ENCODE data around the gene SDHA.
A peak's percentile ranks its signal among the peaks of the same experiment; 100 is the strongest.

The SDHA gene

DNA sequence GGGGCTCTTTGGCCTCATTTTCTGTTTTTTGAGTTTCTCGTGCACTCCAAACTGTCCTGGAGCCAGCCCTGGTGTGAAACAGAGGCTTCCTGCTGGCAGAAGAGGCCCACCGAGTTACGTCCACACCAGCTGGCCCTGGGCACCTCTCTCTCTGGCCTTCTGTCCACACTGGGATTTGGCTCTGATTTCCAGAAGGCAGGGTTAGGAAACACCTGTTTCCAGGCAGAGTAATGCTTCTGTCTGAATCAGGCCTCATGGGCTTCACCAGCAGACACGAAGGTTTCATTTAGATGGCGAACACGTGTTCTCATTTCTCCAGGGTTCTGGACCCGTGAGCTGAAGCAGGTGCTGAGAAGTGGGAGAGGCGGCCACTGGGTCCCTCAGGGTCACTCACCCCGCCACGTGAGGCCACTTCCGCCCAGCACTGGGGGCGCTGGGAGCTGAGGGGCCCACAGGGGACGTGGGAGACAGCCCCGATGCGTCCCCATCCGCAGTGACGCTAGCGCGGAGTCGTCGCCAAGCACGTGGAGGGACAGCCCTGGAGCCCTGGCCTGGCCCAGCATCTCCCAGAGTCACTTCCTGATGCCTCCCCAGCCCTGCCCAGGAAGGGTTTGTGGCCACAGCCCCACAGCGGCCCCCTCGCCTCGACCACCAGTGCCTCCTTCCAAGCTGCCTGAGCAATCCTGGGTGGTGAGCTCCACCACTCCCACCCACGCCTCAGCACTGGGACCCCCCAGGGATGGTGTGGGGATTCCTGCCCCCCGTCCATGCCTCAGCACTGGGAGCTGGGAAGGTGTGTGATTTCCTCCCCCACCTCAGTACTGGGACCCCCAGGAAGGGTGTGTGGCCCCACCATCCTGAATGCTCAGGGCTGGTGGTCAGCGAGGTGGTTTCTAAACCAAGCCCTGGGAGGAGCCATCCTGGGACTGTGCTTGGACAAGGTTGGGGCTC lies 31.8 kb upstream of the SDHA start:
- no peak for DNase-seq (ENCODE audit: low spot score)

DNA sequence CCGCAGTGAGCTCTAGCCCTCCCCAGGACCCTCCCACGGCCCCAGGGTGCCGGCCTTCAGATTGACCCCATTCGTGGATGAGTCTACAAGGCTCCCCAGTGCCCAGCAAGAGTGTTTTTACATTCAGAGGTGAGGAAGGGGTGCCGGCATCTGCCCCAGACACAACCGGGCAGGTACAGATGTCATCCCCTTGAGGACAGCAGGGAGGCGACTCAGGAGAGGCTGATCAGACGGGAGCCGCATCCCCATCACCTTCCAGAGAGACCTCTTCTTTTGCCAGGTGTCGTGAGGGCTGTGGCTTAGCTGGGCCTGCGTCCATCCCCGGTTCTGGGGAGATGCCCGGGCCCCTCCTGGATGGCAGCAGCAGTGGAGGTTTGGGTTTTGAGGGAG lies 31.1 kb upstream of the SDHA start:
- no peak for DNase-seq (ENCODE audit: low spot score)

DNA sequence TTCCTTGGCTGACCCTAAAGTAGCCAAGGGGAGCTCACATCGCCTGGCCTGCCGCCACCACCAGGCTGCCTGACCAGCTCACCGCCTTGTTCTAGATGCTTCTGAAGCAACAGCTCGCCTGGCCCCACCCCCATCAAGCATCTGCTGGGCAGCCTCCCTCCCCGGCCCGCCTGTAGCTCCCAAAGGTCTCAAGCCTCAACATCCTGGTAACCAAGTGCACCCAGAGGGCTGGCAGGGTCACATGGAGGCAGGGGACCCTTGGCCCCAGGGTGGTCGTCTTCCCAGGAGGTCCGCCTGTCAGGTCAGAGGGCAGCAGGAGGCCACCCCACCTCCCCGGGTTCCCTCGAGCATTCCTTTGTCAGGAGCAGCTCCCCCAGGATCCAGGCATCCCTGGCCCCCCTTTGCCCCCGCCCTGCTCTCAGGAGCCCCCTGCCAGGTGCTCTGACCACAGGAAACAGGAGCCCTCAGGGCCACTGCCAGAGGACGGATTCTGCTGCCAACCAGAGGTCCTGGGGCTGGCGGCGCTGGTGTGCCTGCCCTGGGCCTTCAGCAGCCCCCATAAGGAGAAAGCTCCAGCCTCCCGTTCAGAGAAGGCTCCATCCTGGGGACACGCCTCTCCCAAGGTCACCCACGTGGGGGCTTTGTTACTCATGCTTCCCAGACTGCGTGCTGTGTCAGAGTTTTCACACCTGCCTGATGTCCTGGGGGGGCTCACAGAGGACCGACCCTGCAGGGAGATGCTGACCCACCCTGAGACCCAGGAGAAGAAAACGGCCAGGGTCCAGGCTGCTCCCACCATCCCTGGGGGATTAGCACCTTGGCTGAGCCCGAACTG lies 30.3 kb upstream of the SDHA start:
- no peak for DNase-seq (ENCODE audit: low spot score)

DNA sequence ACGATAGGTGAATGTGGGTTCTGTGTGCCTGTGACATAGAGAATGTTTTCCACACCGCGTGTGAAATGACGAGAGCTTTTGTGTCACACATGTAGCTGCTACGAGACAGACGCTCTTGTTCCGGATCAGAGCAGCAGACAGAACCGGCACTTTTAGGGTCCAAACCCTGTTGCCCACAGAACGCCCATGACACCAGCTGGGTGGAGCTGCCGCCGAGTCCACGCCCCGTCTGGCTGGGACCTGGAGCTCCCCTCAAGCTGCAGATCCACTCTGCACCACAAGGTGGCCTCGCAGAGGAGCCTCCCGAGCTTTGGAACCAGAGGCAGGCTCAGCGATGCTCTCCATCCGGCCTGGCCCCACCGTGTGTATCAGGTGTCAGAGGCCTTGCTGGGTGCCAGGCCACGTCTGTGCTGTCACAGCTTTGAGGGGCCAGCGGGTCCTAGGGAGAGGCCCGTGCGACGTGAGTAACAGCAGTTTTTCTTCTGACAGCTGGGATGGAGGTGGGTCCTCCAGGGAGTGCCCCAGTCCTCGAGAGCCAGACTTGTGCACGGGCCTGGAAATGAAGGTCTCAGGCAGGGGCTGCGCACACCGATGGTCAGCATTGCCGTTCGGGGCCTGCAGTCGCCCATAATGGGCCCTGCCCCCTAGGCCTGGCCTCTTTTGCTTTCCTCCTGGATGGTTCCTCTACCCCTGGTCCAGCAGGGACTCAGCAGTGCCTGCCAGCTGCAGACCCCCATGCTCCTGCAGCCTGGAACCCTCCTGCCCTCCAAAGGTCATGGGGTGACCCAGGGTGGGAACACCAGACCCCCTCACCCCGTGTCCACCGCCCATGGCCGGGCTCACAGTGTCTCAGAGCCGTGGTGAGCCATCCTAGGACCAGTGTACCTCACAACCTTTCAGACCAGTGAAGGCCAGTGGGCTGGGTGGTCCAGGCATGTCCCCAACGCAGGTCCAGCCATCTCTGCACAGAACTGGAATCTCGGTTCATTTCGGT lies 29.3 kb upstream of the SDHA start:
- DNase-seq (ENCODE audit: low spot score) = peak; percentile 65

DNA sequence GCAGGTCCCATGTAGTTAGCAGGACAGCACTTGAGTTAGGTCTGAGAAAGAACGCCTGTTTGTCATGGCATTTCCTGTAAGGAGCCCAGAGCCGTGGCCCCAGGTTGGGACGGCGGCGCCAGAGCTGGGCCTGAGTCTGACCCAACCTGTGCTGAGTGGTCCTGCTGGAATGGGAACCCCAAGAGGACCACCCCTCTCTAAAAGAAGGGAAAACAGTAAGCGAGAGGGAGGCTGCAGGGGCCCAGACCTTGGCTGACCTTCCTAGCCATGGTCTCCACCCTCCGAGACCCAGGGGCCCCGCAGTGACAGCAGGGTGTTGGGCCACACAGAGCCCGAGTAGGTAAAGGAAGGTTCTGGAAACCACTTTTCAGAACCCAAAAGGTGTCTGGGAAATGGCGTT lies 28.6 kb upstream of the SDHA start:
- no peak for DNase-seq (ENCODE audit: low spot score)

DNA sequence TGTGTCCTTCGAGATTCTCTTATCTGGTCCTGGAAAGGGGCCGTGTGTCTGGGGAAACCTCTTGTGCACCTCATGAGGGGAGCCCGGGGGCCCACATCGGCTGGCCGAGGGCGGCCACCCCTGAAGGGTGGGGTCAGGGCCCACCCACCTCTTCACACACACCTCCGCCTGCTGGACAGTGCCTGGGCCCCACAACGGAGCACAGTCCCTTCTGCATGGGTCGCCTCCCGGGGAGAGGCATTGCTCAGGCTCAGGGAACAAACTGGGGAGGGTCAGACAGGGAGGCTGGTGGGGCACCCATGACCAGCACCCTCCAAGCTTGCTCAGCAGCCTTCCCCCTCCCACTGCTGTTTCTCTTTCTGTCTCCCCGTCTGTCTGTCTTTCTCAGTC lies 28.1 kb upstream of the SDHA start:
- DNase-seq (ENCODE audit: low spot score) = no peak

DNA sequence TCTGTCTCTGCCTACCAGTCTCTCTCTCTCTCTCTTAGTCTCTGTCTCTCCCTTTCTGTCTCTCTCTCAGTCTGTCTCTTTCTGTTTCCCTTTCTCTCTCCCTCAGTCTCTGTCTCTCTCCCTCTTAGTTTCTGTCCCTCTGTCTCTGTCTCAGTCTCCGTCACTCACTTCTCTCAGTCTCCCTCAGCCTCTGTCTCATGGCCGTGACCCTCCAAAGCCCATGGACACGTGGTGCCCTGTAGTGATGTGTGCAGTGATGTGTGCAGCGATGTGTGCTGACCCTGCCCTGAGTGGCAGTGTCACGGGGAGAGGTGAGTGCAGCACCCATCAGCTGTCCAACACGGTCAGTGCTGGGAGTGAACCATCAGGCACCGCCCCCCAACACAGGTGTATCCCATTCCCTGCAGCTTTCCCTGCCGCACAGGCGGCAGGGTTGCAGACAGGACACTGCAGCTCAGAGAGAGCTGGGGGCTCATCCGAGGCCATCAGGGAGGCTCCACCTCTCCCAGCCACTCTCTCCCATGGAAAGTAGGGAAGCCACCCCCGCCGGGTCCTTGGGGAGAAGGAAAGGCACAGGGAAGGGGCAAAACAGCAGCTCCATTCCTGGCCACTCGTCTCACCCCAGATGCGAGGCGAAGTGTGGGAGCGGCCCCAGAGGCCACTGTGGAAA lies 27.6 kb upstream of the SDHA start:
- DNase-seq (ENCODE audit: low spot score) = no peak

DNA sequence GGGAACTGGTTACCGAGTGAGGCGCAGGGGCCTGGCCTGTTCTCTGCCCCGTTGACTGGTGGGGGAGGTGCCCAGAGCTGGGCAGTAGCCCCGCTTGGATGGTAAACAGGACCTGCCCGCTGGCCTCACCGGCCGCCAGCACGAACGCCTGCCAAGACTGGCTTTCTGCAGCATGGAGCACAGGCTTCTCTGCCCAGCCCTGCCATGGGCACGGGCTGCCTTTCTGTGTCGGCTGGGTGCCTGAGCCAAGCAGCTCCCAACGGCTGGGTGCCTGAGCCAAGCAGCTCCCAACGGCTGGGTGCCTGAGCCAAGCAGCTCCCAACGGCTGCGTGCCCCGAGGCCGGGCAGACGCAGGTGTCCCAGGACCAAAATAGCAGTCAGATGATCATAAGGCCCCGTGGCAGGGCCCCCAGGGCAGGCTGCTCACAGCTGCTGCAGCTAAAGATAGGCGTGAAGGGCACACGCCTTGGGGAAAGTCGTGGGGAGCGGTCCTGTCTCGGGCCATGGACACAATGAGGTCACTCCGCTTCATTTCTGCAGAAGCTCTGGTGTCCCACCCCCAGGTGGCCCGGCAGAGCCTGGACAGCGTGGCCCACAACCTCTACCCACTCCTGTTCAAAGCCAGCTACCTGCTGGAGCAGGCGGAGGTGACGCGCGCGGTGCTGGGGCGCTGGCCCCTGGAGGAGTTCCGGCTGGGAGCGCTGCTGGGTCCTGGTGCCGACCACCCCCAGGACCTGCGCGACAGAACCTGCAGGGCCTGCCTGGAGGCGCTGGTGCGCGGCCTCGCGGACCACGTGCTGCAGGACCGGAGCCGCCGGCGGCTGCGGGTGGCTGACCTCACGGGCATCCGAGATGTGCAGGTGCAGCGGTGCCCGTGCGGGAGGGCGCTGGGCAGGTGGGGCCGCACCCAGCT lies 26.8 kb upstream of the SDHA start, which contains the start of gene LRRC14B:
TSS of gene LRRC14B (plus strand) at position 460 of the 913 bp plus-strand sequence. CDS start at position 504, 44 bp downstream.
- DNase-seq (ENCODE audit: low spot score) = peak; percentile 43

DNA sequence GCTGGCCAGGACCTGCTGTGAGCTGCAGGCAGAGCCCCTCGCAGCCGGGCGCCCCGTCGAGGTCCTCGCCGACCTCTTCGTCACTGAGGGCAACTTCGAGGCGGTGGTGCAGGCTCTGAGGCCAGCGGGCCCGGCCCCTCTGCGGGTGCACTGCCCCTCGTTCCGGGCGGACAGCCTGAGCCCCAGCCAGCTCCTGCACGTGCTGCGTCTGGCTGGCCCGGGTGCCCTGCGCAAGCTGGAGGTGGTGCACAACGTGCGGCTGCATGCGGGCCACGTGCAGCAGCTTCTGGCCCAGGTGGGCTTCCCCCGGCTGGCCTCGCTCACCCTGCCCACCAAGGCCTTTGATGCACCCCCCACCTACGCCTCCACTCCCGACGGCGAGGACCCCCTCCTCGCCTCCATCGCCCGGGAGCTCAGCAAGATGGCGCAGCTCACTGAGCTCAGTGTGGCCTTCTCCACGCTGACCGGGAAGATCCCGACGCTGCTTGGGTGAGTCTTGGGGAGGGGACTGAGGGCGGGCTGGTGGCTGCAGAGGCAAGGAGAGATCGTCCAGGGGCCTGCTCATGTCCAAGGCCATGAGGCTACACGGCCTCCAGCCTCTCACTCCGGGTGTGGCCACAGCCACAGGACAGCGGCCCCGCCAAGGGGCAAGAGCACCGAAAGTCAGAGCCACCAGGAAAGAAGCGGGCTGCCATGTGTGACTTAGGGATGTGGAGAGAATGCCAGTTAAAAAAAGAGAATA lies 26.0 kb upstream of the SDHA start:
- no peak for DNase-seq (ENCODE audit: low spot score)

DNA sequence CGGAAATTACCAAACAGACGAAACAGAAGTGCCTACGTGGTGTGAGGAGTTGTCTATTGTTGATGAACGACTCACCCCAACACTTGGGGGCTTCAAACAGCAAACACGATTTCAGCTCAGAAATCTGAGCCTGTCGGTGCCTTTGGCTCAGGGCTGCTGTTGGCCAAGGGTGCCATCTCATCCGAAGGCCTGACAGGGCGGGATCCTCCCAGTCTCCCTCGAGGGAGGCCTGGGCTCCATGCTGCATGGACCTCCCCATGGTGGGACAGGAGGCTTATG lies 25.5 kb upstream of the SDHA start:
- no peak for DNase-seq (ENCODE audit: low spot score)

DNA sequence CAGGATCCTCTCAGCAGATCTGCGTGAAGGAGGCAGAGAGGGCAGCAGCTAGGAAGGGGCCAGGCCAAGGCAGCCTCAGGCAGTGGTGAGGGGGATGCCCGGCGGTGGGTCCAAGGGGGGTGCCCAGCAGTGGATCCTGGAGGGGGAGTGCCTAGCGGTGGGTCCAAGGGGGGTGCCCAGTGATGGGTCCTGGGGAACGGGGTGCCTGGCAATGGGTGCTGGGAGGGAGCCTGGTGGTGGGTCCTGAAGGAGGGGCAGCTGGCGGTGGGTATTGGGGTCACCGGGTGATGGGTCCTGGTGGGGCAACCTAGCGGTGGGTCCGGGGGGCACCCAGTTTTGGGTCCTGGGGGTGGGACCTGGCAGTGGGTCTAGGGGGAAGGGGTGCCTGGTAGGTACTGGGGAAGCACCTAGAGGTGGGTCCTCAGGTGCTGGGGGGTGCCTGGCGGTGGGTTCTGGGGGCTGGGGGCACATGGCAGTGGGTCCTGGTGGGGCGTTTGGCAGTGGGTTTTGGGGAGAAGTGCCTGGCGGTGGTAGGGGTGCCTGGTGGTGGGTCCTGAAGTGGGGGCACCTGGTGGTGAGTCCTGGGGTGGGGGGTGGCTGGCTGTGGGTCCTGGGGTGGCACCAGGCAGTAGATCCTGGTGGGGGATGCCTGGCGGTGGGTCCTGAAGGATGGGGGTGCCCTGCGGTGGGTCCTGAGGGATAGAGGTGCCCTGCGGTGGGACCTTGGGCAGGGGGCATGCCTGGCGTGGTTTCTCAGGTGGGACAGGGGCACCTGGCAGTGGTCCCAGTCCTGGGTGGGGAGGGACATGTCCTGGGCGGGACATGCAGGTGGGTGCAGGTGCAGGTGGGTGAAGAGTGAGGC lies 24.9 kb upstream of the SDHA start:
- no peak for DNase-seq (ENCODE audit: low spot score)

DNA sequence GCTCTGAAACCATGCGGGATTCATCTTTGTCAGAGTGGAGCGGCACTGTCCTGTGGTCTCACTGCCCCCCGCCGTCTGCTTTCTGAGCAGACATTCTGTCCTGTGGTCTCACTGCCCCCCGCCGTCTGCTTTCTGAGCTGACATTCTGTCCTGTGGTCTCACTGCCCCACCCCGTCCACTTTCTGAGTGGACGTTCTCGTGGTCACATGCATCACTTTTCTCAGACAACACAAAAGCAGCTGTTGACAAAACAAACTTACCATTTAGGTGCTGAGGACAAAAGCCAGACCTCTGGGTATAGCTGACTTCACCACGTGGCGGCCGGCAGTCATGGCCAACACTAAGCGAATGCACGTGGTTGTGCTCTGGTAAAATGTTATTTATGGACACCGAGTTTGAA lies 24.0 kb upstream of the SDHA start:
- no peak for DNase-seq (ENCODE audit: low spot score)

DNA sequence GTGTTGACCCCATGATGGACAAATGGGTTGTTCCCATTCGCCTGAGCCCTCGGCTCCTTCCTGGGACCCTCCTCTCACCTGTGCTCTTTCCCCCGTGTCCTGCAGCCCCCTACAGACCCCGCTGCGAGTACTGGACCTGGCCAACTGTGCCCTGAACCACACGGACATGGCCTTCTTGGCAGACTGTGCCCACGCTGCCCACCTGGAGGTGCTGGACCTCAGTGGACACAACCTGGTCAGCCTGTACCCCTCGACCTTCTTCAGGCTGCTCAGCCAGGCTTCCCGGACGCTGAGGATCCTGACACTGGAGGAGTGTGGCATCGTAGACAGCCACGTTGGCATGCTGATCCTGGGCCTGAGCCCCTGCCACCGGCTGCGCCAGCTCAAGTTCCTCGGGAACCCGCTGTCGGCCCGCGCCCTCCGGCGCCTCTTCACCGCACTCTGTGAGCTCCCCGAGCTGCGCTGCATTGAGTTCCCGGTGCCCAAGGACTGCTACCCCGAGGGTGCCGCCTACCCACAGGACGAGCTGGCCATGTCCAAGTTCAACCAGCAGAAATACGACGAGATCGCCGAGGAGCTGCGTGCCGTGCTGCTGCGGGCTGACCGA lies 23.4 kb upstream of the SDHA start:
- no peak for DNase-seq (ENCODE audit: low spot score)

DNA sequence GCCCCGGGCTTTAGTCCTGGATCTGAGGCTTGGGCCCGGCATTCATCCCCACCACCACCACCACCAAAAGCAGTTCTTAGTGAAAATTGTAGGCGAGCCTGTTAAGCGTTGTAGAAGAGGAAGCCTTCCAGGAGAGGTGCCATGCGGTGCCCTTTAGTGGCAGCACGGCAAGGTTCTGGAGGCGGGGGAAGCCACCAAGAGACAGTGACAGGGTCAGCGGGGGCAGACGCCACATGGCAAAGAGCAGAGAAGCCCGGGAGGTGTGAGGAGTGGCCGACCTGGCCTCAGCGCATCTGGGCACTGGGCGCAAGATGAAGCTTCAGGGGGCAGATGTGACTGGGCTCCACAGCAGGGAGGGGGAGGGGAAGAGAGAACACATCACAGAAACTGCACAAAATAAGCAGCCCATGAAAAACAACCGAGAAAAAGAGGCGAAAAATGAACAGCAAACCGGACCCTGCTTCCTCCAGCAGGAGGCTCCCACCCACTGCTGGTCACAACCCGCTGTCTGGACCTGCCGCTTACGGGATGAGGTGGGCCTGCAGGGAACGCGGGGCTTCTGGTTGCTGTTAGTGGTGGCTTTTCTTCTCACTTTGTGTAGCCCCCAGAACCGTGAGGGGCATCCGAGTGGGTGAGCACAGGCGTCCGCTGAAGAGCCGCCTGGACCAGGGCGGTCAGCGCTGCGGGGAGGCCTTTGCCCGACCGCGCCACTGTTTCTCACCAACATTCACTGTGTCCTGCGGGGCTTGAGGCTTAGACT lies 22.5 kb upstream of the SDHA start:
- DNase-seq (ENCODE audit: low spot score) = no peak

DNA sequence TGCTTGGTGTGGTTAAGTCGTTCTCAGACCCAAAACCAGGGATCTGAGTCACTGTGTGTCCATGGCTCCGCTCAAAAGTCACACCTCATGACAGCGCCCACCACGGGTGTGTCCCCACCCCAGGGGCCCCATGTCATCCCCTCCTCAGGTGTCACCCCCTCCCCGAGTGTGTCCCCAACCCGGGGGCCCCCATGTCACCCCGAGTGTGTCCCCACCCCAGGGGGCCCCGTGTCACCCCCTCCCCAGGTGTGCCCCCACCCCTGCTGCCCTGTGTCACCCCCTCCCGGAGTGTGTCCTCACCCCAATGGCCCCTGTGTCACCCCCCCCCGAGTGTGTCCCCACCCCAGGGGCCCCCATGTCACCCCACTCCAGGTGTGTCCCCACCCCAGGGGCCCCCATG lies 21.8 kb upstream of the SDHA start:
- no peak for DNase-seq (ENCODE audit: low spot score)

DNA sequence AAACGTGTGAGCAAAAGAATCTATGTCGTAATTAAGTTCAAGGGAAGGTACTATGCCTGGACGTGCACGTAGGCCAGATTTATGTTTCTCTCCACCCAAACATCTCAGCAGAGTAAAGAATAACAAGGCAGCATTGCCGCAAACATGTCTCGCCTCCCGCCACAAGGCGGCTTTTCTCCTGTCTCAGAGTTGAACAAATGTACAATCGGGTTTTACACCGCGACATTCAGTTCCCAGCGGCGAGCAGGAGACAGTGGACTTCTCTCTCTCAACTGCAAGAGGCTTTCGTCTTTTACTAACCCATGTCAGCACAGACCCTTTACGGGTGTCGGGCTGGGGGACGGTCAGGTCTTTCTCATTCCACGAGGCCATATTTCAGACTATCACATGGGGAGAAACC lies 21.1 kb upstream of the SDHA start:
- peak; percentile 21 for DNase-seq (ENCODE audit: low spot score)

DNA sequence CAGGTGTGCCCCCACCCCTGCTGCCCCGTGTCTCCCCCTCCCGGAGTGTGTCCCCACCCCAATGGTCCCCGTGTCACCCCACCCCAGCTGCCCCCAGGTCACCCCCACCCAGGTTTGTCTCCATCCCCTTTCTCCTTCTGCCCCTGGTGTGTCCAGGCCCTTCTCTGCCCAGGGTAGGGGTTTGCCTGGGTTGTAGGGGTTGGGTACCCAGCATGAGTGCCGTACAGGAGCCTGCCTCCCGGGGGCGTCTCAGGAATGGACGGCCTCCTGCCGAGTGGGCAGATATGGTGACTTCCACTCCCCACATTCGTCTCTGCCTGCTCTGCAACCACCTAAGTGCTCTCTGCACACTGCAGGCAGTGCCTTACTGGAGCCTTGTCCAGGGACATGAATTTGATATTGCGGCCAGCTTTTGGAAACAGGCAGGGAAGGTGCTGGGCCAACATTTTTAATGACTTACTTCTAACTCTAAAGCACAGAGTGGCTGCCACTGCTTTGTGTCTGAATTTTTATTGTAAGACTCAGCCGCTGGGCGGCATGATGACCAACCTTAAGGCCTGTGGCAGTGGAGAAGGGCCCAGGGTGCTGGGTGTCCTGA lies 20.1 kb upstream of the SDHA start:
- no peak for DNase-seq (ENCODE audit: low spot score)

Data from putamen (tissue), 1 donor.